Testis (tissue), 2 donors: ENCODE results near the gene OSBP.

Experiments used
- POLR2A ChIP-seq: fragments of 450-650 bp; IDR thresholded peaks from one replicate; pipeline ENCODE4 v1.6.1; 2017; ENCODE audit warnings: antibody characterized with exemption, mild to moderate bottlenecking, moderate library complexity
- TF ChIP-seq, protein P1 (sequence below), 3 experiments: fragments of 450-650 bp in 2 of 3; fragments of 200-600 bp in 1 of 3; sonication (generic) in 1 of 3; IDR thresholded peaks; one replicate each; pipeline ENCODE4 v1.5.1; 2016 to 2019; ENCODE audit warnings: antibody characterized with exemption in 3 of 3, mild to moderate bottlenecking in 2 of 3, moderate library complexity in 1 of 3

DNA sequence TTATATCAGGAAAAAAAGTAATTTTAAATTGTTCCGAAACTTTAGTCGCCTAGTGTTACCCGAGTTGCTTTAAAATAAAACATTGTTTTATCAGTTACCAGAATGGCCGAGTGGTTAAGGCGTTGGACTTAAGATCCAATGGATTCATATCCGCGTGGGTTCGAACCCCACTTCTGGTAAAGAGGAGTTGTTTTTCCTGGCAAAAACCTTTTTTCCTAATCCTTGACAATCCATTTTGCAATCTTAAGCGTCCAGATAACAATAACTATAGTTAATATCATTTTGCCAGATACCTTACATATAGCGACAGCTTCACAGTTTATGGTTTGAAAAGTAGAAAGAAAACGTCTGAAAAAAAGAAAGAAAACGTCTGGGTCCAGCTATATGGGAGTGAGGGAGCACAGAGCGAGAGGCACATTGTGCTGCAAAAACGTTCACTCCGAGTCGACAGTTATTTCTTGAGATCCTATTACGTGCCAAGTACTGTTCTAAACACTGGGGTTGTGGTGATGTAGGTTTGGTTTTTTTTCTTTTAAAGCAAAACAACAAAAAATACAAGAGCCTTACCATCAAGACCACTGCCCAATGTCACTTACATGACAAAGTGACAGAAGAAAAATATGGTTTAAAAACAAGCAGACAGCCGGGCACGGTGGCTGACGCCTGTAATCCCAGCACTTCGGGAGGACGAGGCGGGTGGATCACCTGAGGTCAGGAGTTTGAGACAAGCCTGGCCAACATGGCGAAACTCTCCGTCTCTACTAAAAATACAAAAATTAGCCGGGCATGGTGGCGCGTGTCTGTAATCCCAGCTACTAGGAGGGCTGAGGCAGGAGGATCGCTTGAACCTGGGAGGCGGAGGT lies 63.7 kb downstream of the OSBP start:
- TF ChIP-seq, protein P1, sequence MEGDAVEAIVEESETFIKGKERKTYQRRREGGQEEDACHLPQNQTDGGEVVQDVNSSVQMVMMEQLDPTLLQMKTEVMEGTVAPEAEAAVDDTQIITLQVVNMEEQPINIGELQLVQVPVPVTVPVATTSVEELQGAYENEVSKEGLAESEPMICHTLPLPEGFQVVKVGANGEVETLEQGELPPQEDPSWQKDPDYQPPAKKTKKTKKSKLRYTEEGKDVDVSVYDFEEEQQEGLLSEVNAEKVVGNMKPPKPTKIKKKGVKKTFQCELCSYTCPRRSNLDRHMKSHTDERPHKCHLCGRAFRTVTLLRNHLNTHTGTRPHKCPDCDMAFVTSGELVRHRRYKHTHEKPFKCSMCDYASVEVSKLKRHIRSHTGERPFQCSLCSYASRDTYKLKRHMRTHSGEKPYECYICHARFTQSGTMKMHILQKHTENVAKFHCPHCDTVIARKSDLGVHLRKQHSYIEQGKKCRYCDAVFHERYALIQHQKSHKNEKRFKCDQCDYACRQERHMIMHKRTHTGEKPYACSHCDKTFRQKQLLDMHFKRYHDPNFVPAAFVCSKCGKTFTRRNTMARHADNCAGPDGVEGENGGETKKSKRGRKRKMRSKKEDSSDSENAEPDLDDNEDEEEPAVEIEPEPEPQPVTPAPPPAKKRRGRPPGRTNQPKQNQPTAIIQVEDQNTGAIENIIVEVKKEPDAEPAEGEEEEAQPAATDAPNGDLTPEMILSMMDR (IDR thresholded peaks at IDR 0.05) = no peak
- TF ChIP-seq POLR2A = no peak
